ENCODE data around the gene DENND11. TPM values are rescaled to one million over a fixed set of nuclear protein-coding genes. Genes with fewer than 3 reads are reported as not detected.
A peak's percentile ranks its signal among the peaks of the same experiment; 100 is the strongest.

The DENND11 gene
- total and polyA plus RNA-seq, 2 experiments from 2014 or later = 5.6 to 29.5 TPM

DNA sequence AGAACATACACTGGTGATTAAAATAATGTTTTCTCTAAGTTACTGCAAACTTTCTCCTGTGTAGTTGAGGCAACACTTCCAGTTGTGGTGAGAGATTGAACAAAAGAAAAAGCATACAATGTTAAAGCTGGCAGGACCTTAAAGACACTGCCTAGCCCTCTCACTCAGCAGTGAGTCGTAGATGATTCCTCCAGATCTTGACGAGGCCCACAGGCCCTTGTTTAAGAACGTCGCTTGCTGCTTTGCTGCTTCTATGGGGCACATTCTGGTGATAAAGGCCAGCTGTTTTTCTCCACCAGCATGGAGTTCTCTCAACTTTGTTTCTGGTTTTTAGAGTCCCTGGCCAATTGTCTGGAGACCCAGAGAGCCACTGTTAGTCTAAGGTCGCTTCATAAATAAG lies 2.8 kb upstream of the DENND11 start:
- Histone ChIP-seq H3K4me1 (ENCODE audit: insufficient read depth) (peaks cover 32% of the 10 kb centered on the region), H3K4me3 (no peak overlapping the region), H4K20me1 (ENCODE audit: insufficient read depth, poor library complexity, severe bottlenecking) (no peaks in the 10 kb centered on the region), H3K27me3 (no peaks in the 10 kb centered on the region), H3K4me2 (peak overlapping the region; percentile 48), H3K27ac (peak overlapping the region; percentile 18), H3K9me3 (ENCODE audit: low read depth) (no peaks in the 10 kb centered on the region), H3K9me2 (replicated peaks; ENCODE audit: insufficient read depth) (no peaks in the 10 kb centered on the region), H3K79me2 (peaks cover 9% of the 10 kb centered on the region), H3K36me3 (replicated peaks; ENCODE audit: insufficient read depth, low read depth) (no peaks in the 10 kb centered on the region), H2AFZ (no peak overlapping the region)
- WGBS (ENCODE audit: low lambda C conversion rate, missing lambda C conversion rate) = 44% methylated on average over 5 of the region's 5 CpGs
- TF ChIP-seq CTCF (IDR thresholded peaks at IDR 0.05; ENCODE audit: poor library complexity) = no peak
- TF ChIP-seq EZH2 (IDR thresholded peaks at IDR 0.05; ENCODE audit: borderline replicate concordance) = no peak
- no peak for TF ChIP-seq EZH2phosphoT487 (IDR thresholded peaks at IDR 0.05; ENCODE audit: low read depth, severe bottlenecking, unreplicated experiment)
- no peak for DNase-seq (ENCODE audit: low spot score)

DNA sequence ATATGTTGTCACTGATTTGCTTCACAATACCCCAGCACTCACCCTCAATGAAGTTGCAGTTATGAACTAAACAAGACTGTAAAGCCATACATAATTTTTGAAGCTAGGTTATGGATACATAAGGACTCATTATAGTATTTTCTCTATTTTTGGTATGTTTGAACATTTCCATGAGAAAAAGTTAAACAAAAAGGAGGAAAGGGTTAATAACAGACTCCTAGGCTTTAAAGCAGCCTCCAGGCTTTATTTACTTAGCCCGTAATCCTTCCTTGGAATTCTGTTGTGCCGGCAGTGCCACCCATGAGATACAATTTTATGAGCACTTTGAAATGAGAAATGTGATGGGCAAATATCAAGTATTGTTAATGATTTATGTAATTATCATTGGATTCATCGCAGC lies 2.1 kb upstream of the DENND11 start:
- TF ChIP-seq CTCF (IDR thresholded peaks at IDR 0.05; ENCODE audit: poor library complexity) (no peak), EZH2 (IDR thresholded peaks at IDR 0.05; ENCODE audit: borderline replicate concordance) (no peak), EZH2phosphoT487 (IDR thresholded peaks at IDR 0.05; ENCODE audit: low read depth, severe bottlenecking, unreplicated experiment) (no peak)
- Histone ChIP-seq H3K27me3 (no peaks in the 10 kb centered on the region), H3K4me3 (no peak overlapping the region), H2AFZ (no peak overlapping the region), H3K36me3 (replicated peaks; ENCODE audit: insufficient read depth, low read depth) (no peaks in the 10 kb centered on the region), H3K27ac (peak overlapping the region; percentile 18), H3K9me3 (ENCODE audit: low read depth) (no peaks in the 10 kb centered on the region), H3K9me2 (replicated peaks; ENCODE audit: insufficient read depth) (no peaks in the 10 kb centered on the region), H3K79me2 (peaks cover 15% of the 10 kb centered on the region), H3K4me2 (peak overlapping the region; percentile 48), H4K20me1 (ENCODE audit: insufficient read depth, poor library complexity, severe bottlenecking) (no peaks in the 10 kb centered on the region), H3K4me1 (ENCODE audit: insufficient read depth) (peaks cover 32% of the 10 kb centered on the region)
- no peak for DNase-seq (ENCODE audit: low spot score)
- WGBS (ENCODE audit: low lambda C conversion rate, missing lambda C conversion rate) = 26% methylated on average over 3 of the region's 3 CpGs

DNA sequence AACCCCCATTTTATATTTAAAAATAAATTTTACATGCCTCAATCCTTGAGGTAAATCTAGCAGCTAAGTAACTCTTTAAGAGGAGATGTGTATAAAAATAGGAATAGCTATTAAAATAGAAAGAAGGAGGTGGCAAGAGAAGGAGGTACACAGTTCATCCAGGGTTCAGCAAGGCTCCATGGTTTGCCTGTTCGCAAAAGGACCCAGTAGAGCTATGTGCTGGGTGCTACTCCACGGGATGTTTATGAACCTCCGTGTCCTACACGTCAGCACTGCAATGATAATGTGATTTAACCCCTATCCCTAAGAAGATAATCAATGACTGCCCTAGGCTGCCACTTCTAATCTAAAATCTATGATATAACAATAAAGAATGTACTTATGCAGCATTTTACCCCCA lies 926 bp upstream of the DENND11 start:
- Histone ChIP-seq H3K27ac (peak overlapping the region; percentile 4), H3K4me1 (ENCODE audit: insufficient read depth) (peaks cover 32% of the 10 kb centered on the region), H3K4me3 (no peak overlapping the region), H3K4me2 (peak overlapping the region; percentile 97), H3K79me2 (peaks cover 28% of the 10 kb centered on the region), H3K27me3 (no peaks in the 10 kb centered on the region), H3K9me3 (ENCODE audit: low read depth) (no peaks in the 10 kb centered on the region), H3K9me2 (replicated peaks; ENCODE audit: insufficient read depth) (no peaks in the 10 kb centered on the region), H4K20me1 (ENCODE audit: insufficient read depth, poor library complexity, severe bottlenecking) (no peaks in the 10 kb centered on the region), H3K36me3 (replicated peaks; ENCODE audit: insufficient read depth, low read depth) (no peaks in the 10 kb centered on the region), H2AFZ (peak overlapping the region; percentile 87)
- WGBS (ENCODE audit: low lambda C conversion rate, missing lambda C conversion rate) = 53% methylated on average over 4 of the region's 4 CpGs
- DNase-seq (ENCODE audit: low spot score) = no peak
- TF ChIP-seq CTCF (IDR thresholded peaks at IDR 0.05; ENCODE audit: poor library complexity) = no peak
- TF ChIP-seq EZH2 (IDR thresholded peaks at IDR 0.05; ENCODE audit: borderline replicate concordance) = no peak
- TF ChIP-seq EZH2phosphoT487 (IDR thresholded peaks at IDR 0.05; ENCODE audit: low read depth, severe bottlenecking, unreplicated experiment) = no peak
